ENCODE data around the gene RPL28.

Gene RPL28

GRCh38 chr19:55377356-55378131, 8.2 kb upstream of the RPL28 start:
- no peak overlapping the region for H3K4me3 ChIP-seq (replicated peaks; ENCODE audit: insufficient read depth, low read length)

GRCh38 chr19:55379174-55379573, 6.6 kb upstream of the RPL28 start:
- no peak overlapping the region for H3K4me3 ChIP-seq (replicated peaks; ENCODE audit: insufficient read depth, low read length)
- H3K27ac ChIP-seq (replicated peaks), result no peak overlapping the region
- no peak for DNase-seq (ENCODE audit: low read depth in 1 of 2, low spot score in 1 of 2)
- TF ChIP-seq GABPA (IDR thresholded peaks at IDR 0.05; ENCODE audit: low read depth) (no peak), POLR2AphosphoS5 (IDR thresholded peaks at IDR 0.05; ENCODE audit: low read depth) (no peak)
- peaks cover 15% of the 10 kb centered on the region for H3K27me3 ChIP-seq (ENCODE audit: insufficient read depth, poor library complexity, severe bottlenecking)

More at GRCh38 chr19:55377356-55378131, 8.2 kb upstream of the RPL28 start:
- TF ChIP-seq REST (IDR thresholded peaks at IDR 0.05; ENCODE audit: insufficient replicate concordance, low read depth) (no peak), SPI1 (IDR thresholded peaks at IDR 0.05; ENCODE audit: borderline replicate concordance, low read depth) (no peak), CTCF (IDR thresholded peaks at IDR 0.05; ENCODE audit: insufficient read depth, low read length) (no peak), POLR2AphosphoS5 (IDR thresholded peaks at IDR 0.05; ENCODE audit: low read depth) (no peak), GABPA (IDR thresholded peaks at IDR 0.05; ENCODE audit: low read depth) (no peak)
- DNase-seq (ENCODE audit: low read depth in 1 of 2, low spot score in 1 of 2), result no peak
- H3K27me3 ChIP-seq (ENCODE audit: insufficient read depth, poor library complexity, severe bottlenecking), result peaks cover 22% of the 10 kb centered on the region
- no peak overlapping the region for H3K27ac ChIP-seq (replicated peaks)

- Histone ChIP-seq H3K4me3 (replicated peaks; ENCODE audit: insufficient read depth, low read length) (no peak overlapping the region), H3K27me3 (ENCODE audit: insufficient read depth, poor library complexity, severe bottlenecking) (peaks cover 5% of the 10 kb centered on the region), H3K27ac (replicated peaks) (no peak overlapping the region)
- no peak for DNase-seq (ENCODE audit: low read depth in 1 of 2, low spot score in 1 of 2)
- TF ChIP-seq GABPA (IDR thresholded peaks at IDR 0.05; ENCODE audit: low read depth) (no peak), SPI1 (IDR thresholded peaks at IDR 0.05; ENCODE audit: borderline replicate concordance, low read depth) (no peak), CTCF (IDR thresholded peaks at IDR 0.05; ENCODE audit: insufficient read depth, low read length) (no peak), REST (IDR thresholded peaks at IDR 0.05; ENCODE audit: insufficient replicate concordance, low read depth) (no peak), POLR2AphosphoS5 (IDR thresholded peaks at IDR 0.05; ENCODE audit: low read depth) (no peak)
Observed at GRCh38 chr19:55382013-55382412, 3.7 kb upstream of the RPL28 start.

GRCh38 chr19:55382522-55383054, 3.1 kb upstream of the RPL28 start:
- DNase-seq (ENCODE audit: low read depth in 1 of 2, low spot score in 1 of 2), result no peak
- Histone ChIP-seq H3K27ac (replicated peaks) (no peak overlapping the region), H3K27me3 (ENCODE audit: insufficient read depth, poor library complexity, severe bottlenecking) (peaks cover 3% of the 10 kb centered on the region), H3K4me3 (replicated peaks; ENCODE audit: insufficient read depth, low read length) (no peak overlapping the region)
- TF ChIP-seq CTCF (IDR thresholded peaks at IDR 0.05; ENCODE audit: insufficient read depth, low read length) (no peak), POLR2AphosphoS5 (IDR thresholded peaks at IDR 0.05; ENCODE audit: low read depth) (no peak), REST (IDR thresholded peaks at IDR 0.05; ENCODE audit: insufficient replicate concordance, low read depth) (no peak), SPI1 (IDR thresholded peaks at IDR 0.05; ENCODE audit: borderline replicate concordance, low read depth) (no peak), GABPA (IDR thresholded peaks at IDR 0.05; ENCODE audit: low read depth) (no peak)
